ENCODE results near the gene DLGAP1.

DNA sequence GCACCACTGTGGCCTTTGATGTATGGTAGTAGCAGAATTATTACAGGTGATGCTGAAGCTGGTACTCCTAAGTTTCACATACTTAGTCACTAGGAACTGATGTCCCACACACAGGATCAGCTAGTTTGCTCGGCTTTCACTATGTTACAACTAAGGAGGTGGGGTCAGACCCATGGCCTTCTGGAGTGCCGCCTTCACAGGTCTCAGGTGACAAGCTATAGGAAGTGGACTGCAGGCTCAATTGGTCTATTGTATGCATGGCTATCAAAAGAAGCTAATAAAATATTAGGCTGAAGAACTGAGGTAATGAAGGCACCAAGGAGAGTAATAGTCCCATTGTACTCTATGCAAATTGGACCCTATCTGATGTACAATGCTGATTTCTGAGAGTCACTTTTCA is 170.6 kb downstream of the DLGAP1 start:
- TF ChIP-seq EZH2 (IDR thresholded peaks at IDR 0.05; ENCODE audit: insufficient read depth, poor library complexity, severe bottlenecking) (no peak), EZH2phosphoT487 (IDR thresholded peaks at IDR 0.05; ENCODE audit: insufficient read depth, low read depth) (no peak)
